ENCODE measurements around the gene TYR.

- no peak for TF ChIP-seq CTCF (conservative IDR thresholded peaks at IDR 0.05; ENCODE audit: low read length)
- no peak for TF ChIP-seq EZH2phosphoT487 (IDR thresholded peaks at IDR 0.05; ENCODE audit: borderline replicate concordance, low read depth, low read length)
Observed at GRCh38 chr11:89189776-89190175, 12.1 kb downstream of the TYR start.

Measured in OCI-LY7 (cell line).